Osteoblast (primary cell): ENCODE results near the gene SHISA7. TPM values are rescaled to one million over a fixed set of nuclear protein-coding genes. Genes with fewer than 3 reads are reported as not detected.

Experiments used
- total RNA-seq: library from RNA; depleted of rRNA; stranded (reverse); fragments of >200 nt; gene quantifications from 2 replicates; pipeline ENCODE4 v1.2.3, GENCODE V29; 2012

The SHISA7 gene
- total RNA-seq, 1 donor, result not detected

Other genes starting within 250 kb of the SHISA7 start
- 0.88 and 1.1 TPM in 2 replicates for gene PTPRH, start 233.8 kb downstream of the SHISA7 start, total RNA-seq
- gene TMEM86B, start 214.5 kb downstream of the SHISA7 start, total RNA-seq, result 1.5 and 2.5 TPM in 2 replicates
- 27.1 and 32.6 TPM in 2 replicates for gene PPP6R1, start 184.3 kb downstream of the SHISA7 start, total RNA-seq
- gene HSPBP1, start 163.2 kb downstream of the SHISA7 start, total RNA-seq, result 20.6 and 26.4 TPM in 2 replicates
- 1.8 and 4.0 TPM in 2 replicates for gene BRSK1, start 159.3 kb downstream of the SHISA7 start, total RNA-seq
- under 0.01 and 0.29 TPM in 2 replicates for gene TMEM150B, start 118.0 kb downstream of the SHISA7 start, total RNA-seq
- gene KMT5C, start 103.4 kb downstream of the SHISA7 start, total RNA-seq, result 9.7 and 10.9 TPM in 2 replicates
- not detected in 2 replicates for gene COX6B2, start 88.6 kb downstream of the SHISA7 start, total RNA-seq
- gene GARIN5B, start 80.0 kb downstream of the SHISA7 start, total RNA-seq, result not detected in 2 replicates
- gene IL11, start 72.8 kb downstream of the SHISA7 start, total RNA-seq, result 0.36 and 1.2 TPM in 2 replicates
- gene TMEM190, start 66.5 kb downstream of the SHISA7 start, total RNA-seq, result not detected in 2 replicates
- 0.29 TPM in 1 of 2 replicates, not detected in the other for gene TMEM238, start 59.0 kb downstream of the SHISA7 start, total RNA-seq
- gene RPL28, start 57.4 kb downstream of the SHISA7 start, total RNA-seq, result 223 and 310 TPM in 2 replicates
- gene UBE2S, start 35.5 kb downstream of the SHISA7 start, total RNA-seq, result 37.3 and 66.9 TPM in 2 replicates
- 55.4 and 65.1 TPM in 2 replicates for gene ISOC2, start 18.3 kb upstream of the SHISA7 start, total RNA-seq
- not detected in 2 replicates for gene C19orf85, start 21.5 kb upstream of the SHISA7 start, total RNA-seq
- 1.5 and 2.9 TPM in 2 replicates for gene ZNF628, start 33.3 kb upstream of the SHISA7 start, total RNA-seq
- 8.3 and 11.2 TPM in 2 replicates for gene NAT14, start 41.9 kb upstream of the SHISA7 start, total RNA-seq
- gene SSC5D, start 45.1 kb upstream of the SHISA7 start, total RNA-seq, result 22.7 and 77.4 TPM in 2 replicates
- gene SBK2, start 93.8 kb upstream of the SHISA7 start, total RNA-seq, result not detected in 2 replicates
- not detected in 2 replicates for gene SBK3, start 102.2 kb upstream of the SHISA7 start, total RNA-seq
- gene ZNF579, start 137.5 kb upstream of the SHISA7 start, total RNA-seq, result 6.9 and 7.4 TPM in 2 replicates
- 2.9 and 3.6 TPM in 2 replicates for gene FIZ1, start 156.2 kb upstream of the SHISA7 start, total RNA-seq
- 11.2 TPM in 2 replicates for gene ZNF524, start 157.0 kb upstream of the SHISA7 start, total RNA-seq
- 1.4 and 1.5 TPM in 2 replicates for gene ZNF865, start 162.3 kb upstream of the SHISA7 start, total RNA-seq
- gene ZNF784, start 181.3 kb upstream of the SHISA7 start, total RNA-seq, result 6.5 and 8.7 TPM in 2 replicates
- 6.5 and 8.3 TPM in 2 replicates for gene ZNF580, start 197.7 kb upstream of the SHISA7 start, total RNA-seq
- gene ZNF581, start 200.3 kb upstream of the SHISA7 start, total RNA-seq, result 25.7 and 28.6 TPM in 2 replicates
- 10.5 and 13.3 TPM in 2 replicates for gene CCDC106, start 204.9 kb upstream of the SHISA7 start, total RNA-seq
- gene U2AF2, start 211.7 kb upstream of the SHISA7 start, total RNA-seq, result 64.5 and 70.2 TPM in 2 replicates
- gene EPN1, start 231.9 kb upstream of the SHISA7 start, total RNA-seq, result 25.0 and 31.5 TPM in 2 replicates